GM12878 (cell line): ENCODE data around the gene SAMD4A.

Experiments
- POLR2AphosphoS2 ChIP-seq: IDR thresholded peaks from 2 replicates; pipeline ENCODE4 v1.6.1; 2011; ENCODE audit warnings: low read depth, mild to moderate bottlenecking, low read length, improper control_type of control experiment, moderate library complexity
- TF ChIP-seq, protein P1 (sequence below): IDR thresholded peaks from 2 replicates; pipeline ENCODE4 v1.6.1; 2012; ENCODE audit warnings: low read length, inconsistent platforms
- TF ChIP-seq, protein P2 (sequence below), 3 experiments: IDR thresholded peaks in 2 of 3; conservative IDR thresholded peaks in 1 of 3; 2 replicates each; pipeline ENCODE4 v1.5.1; 2011; ENCODE audit warnings: low read depth in 3 of 3, low read length in 3 of 3, mild to moderate bottlenecking in 3 of 3, control low read depth in 2 of 3, moderate library complexity in 2 of 3, inconsistent platforms in 1 of 3, mixed read lengths in 1 of 3; ENCODE audit not compliant: control insufficient read depth in 2 of 3, insufficient read depth in 1 of 3; ENCODE audit errors: extremely low read depth in 1 of 3
- TF ChIP-seq, protein P3 (sequence below): IDR thresholded peaks from 2 replicates; pipeline ENCODE4 v1.6.1; 2012; ENCODE audit warnings: low read depth, low read length, improper control_type of control experiment

DNA sequence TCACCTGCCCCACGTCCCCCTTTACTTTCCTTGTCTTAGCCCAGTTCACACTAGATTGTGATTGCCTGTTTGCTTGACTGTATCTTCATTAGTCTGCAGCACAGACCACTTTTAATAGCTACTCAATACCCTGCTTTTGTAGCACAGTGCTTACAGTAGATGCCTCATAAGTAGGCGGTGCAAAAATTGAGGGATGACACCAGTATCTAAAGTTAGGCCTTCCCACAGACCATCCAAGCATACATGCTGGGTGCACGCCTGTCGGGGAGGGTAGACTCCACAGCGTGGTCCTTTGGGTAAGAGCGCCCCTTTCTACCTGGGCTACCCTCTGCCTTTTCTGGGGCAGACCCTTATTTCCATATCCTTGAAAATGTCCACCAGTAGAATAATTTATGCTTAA lies 194.9 kb downstream of the SAMD4A start:
- TF ChIP-seq POLR2AphosphoS2, result no peak
- TF ChIP-seq, protein P1, sequence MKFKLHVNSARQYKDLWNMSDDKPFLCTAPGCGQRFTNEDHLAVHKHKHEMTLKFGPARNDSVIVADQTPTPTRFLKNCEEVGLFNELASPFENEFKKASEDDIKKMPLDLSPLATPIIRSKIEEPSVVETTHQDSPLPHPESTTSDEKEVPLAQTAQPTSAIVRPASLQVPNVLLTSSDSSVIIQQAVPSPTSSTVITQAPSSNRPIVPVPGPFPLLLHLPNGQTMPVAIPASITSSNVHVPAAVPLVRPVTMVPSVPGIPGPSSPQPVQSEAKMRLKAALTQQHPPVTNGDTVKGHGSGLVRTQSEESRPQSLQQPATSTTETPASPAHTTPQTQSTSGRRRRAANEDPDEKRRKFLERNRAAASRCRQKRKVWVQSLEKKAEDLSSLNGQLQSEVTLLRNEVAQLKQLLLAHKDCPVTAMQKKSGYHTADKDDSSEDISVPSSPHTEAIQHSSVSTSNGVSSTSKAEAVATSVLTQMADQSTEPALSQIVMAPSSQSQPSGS, result no peak
- TF ChIP-seq, protein P2, sequence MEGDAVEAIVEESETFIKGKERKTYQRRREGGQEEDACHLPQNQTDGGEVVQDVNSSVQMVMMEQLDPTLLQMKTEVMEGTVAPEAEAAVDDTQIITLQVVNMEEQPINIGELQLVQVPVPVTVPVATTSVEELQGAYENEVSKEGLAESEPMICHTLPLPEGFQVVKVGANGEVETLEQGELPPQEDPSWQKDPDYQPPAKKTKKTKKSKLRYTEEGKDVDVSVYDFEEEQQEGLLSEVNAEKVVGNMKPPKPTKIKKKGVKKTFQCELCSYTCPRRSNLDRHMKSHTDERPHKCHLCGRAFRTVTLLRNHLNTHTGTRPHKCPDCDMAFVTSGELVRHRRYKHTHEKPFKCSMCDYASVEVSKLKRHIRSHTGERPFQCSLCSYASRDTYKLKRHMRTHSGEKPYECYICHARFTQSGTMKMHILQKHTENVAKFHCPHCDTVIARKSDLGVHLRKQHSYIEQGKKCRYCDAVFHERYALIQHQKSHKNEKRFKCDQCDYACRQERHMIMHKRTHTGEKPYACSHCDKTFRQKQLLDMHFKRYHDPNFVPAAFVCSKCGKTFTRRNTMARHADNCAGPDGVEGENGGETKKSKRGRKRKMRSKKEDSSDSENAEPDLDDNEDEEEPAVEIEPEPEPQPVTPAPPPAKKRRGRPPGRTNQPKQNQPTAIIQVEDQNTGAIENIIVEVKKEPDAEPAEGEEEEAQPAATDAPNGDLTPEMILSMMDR (IDR thresholded peaks at IDR 0.05 in 2 of 3, conservative IDR thresholded peaks at IDR 0.05 in 1 of 3; ENCODE audit: control insufficient read depth in 2 of 3, extremely low read depth in 1 of 3, insufficient read depth in 1 of 3, low read depth in 3 of 3, low read length in 3 of 3), result no peak
- TF ChIP-seq, protein P3, sequence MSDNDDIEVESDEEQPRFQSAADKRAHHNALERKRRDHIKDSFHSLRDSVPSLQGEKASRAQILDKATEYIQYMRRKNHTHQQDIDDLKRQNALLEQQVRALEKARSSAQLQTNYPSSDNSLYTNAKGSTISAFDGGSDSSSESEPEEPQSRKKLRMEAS, result no peak
